Stimulated activated CD8-positive, alpha-beta memory T cell treated with anti-CD3 and anti-CD28 coated beads, Interleukin-12 subunit alpha, Interleukin-12 subunit beta, amount 100 ng/mL, for 24 hours (primary cell): ENCODE measurements around the gene NDC1.

ENCODE experiments used
- DNase-seq: peaks from one replicate; pipeline ENCODE4 v3.0.0-alpha.2; 2020; ENCODE audit errors: extremely low read depth

The NDC1 gene

DNA sequence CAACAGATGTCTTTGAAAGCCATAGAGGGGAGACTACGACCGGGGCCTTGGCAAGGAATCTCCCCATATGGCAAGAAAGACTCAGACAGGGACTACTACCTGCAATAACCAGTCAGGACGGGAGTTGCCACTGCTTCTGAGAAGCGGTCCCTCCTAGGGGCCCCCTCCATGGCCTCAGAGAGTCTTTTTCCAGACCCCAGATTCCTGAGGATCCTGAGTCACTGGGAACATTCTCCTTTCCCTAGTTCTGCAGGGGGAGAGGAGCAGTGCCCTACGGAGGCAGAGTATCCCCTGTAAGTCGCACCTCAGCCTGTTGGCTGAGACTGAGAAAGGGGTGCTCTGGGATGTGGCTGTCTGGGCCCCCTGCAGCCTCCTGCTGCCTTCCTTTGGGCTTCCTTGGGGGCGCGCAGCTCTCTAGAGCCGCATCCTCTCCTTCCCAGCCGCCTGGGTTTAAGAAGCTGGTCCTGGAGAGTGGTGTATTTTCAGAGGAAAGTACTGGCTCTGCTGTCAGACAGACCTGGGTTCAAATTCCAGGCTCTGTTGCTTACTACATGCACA is 107.0 kb downstream of the NDC1 start:
- DNase-seq = no peak

DNA sequence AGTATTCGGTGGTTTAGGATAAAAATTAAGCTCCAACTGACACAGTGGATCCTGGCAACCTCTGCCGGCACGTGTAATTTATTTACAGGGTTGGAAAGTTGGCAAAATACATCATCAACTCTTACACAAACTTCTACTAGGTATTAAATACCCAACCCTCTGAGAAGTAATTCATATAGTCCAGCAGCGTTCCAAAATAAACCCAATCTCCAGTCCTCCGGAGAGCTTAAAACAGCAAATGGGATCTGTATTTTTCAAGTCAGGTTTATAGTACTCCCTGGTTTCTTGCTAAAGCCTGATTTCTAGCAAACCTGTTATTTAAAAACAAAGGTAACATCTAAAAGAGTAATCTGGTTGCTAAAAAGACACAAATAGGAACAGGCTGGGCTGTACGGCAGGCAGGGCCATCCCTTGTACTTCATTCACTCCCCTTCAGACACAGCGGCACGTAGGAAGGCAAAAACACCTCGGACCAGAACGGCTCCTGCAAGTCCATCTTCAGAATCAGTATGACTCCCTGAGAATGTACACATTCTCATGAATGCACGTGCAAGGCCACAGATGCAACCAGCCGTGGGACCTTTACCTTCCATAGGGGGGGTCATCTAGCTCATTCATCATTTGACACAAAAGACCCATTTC is 107.8 kb downstream of the NDC1 start:
- no peak for DNase-seq

DNA sequence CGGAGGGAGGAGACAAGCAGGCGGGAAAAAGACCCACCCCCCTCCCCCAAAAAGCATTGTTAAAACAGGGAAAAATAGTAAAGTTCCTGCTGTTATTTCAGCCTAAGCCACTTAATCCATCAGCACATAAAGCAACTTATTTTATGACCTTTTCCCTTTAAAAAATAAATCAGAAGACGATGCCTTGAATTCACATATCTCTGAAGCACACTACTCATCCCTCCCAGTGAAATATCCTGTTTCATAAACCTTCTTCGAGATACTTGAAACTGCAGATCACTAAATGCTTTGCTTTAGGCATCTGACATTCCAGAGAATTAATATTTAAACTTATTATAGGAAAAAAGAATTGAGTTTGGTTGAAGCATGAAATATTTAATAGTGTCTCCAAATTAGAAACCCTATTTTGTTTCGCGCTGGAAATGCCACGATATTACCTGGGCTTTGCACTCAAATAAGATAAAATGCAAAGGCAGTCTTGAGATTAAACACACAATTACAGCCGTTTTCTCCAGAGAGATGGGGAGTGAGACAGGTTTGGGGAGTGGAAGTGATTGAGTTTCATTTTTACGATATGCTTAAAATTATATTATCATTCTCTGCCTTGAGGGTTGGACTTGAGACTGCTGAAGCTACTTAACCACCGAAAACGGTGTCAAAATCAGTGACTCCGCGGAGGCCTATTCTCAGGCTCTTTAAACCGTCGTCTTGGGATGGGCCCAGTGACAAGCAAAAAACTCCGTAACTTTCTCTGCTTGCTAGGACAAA is 108.5 kb downstream of the NDC1 start:
- DNase-seq = no peak

DNA sequence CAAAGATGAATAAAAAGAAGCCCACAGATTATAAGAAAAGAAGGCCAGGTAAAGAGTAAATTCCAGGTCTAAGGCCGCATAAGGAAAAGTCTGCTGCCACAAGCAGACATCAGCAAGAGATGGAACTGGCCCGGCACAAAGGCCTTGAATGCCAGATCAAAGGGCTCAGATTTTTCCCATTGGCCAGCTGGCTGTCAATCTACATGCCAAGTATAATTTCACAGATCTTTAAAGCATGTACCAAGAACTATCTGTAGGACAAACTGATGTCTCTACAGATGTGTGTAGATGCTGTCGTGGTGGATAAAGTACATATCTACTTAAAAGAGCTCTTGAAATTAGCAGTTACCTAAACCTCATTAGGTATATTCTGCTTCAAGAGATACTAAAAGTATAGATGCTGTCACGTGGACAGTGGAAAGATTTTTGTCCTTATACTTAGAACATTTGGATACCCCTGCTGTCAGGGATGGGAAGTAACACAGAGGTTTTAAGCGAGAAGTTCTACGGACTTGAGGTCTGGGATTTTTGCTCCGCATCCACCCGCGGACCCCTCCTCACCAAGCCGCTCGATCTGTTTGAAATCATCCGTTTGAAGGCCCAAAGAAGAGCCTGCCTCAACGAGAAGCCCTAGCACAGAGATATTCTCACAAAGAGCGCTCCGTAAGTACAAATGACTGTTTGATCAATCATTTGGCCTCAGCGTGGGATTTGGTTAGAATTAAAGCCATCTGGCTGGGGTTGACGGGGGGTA is 109.2 kb downstream of the NDC1 start:
- DNase-seq = no peak

DNA sequence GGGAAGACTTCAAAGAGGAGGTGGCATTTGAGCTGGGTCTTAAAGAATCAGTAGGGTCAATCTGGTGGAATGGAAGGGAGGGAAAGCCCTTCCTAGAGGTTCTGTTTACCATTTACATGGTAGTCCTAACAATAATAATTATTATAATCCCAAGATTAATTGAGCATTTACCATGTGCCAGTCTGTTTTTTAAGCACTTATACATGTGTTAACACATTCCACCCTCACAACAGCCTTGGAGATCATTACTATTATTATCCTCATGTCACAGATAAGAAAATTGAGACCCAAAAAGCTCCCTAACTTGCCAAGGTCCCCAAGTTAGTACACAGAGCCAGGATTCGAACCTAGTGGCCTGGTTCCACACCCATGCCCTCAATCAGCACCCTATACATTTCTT is 109.9 kb downstream of the NDC1 start:
- DNase-seq = no peak

DNA sequence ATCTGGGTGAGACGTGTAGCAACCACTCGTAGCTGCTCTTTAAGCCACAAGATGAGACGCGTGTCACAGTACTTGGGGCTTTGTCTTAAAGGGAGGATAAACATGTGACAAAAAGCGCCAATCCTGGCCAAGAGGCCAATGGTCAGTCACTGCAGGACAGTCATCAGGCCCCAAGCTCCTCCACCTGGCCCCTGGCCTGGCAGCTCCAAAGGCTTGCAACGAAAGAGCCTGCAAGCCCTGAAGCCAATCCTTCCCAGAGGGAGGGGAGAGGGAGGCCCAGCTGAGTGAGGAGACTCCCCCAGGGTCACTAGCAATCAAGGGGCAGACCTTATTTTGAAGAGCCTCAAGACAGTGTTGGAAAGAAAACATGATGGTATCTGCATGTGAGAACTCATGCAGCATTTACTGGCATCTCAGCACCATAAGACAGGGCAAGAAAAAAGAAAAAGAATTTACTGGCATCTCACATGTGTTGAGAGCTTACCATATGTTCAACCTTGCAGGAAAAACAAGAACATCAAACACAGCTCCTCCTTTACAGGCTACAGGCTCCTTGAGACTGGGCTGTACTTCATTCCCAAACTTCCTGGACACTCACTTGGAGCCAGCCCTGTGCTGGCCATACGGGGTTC is 110.5 kb downstream of the NDC1 start:
- no peak for DNase-seq

DNA sequence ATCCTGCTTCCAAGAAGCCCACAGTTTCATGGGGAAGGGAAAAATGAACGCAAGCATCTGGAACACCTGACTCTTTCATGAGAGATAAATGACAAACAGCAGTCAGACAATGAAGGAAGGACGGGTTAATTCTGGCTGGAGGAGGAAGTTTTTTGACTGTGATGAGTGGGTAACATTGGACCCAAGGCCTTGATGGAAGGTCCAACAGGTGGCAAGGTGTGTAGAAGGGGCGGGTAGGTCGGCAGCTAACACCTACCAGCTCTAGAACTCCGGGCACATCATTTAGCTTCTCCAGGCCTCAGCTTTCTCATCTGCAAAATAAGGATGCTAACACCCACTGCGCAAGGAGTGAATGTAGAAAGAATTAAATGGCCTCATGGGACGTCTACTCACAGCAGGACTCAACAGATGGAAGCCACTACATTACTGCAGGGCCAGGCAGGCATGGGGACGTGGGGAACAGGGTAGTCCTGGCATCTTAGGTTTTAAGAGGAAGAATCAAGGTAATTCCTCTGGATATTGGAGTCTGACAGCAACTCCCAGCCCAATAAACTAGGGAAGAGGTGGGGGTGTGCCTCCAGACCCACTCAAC is 112.0 kb downstream of the NDC1 start:
- DNase-seq = no peak

DNA sequence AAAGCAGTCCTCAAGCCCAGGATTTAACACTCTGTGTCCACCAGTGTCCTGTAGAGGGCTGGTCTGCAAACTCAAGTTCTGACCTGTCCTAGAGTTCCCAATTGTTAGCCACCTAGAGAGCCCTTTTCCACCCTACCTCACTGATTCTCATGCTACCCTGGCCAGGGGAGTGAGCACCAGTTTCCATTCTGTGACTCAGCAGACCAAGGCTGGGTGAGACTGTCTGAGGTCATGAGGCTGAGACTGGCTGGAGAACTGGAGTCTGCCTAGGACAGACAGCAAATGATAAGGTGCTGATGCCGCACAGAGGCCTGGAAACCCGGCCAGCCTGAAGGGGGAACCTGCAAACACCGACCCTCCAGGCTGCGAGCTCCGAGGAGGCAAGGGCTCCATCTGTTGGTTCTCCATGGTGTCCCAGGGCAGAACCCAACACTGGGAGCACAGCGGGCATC is 112.8 kb downstream of the NDC1 start:
- no peak for DNase-seq

DNA sequence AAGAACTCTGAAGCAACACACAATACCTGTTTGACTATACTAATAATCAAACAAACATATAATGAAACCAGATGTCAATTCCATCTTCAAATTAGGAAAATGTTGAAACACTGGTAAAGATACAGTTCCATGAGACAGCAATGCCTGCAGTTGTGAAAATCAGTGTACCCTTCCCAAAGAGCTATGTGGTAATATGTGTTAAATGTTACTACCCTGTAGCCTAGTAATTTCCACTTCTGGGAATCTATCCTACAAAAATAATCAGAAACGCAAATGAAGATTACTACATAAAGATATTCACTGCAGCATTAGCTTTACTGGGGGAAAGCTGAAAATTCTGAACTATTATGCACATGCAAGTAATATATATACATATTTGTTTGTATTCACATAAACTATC is 116.1 kb downstream of the NDC1 start:
- DNase-seq = no peak

DNA sequence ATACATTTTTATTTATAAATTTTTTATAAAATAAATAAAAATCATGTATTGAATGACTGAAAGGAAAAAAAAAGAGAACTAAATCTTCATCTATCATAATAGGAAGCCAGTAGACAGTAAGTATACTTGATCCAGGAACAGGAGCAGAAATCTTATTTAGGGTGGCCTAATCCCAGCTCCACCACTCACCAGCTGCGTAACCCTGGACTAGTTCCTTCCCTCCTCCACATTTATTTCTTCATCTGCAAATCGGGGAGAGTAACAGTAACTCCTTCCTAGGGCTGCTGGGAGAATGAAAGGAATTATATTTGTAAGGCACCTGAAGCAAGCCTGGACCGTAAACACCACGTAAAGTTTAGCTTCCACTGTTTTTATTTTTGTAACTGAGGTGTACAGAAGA is 117.0 kb downstream of the NDC1 start:
- DNase-seq = no peak

DNA sequence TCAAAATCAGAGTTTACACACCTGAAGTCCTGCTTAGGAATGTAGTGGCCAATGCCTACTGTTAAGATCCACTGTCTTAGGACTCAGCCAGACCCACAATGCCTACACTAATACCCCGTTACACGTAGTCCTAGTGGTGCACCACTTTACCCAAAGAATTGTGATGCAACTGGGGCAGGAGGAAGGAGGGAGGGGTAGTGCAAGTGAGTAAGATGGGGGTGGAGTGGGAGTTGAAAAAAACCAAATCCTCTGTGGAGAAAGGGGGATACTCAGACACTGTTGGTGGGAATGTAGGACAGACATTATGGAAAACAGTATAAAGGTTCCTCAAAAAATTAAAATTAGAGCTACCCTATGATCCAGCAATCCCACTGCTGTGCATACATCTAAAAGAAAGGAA is 118.6 kb downstream of the NDC1 start:
- DNase-seq = no peak

DNA sequence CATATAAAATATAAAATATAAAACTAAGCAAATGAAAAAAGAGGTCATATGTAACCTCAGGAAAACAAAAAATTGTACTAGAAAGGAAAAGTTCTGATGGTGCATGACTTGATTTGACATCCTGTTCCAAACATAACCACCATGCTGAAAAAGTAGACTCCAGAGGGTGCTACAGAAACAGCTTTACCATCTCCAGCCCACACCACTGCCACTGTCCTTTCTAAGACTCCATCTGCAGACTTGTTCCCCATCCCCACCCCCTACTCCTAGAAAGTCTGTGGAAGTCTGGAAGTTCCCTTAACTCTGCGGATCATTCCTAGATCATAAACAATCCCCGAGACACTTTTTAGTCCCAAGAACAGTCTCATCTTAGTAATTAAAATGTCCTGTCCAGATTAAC is 119.7 kb downstream of the NDC1 start:
- DNase-seq = no peak

DNA sequence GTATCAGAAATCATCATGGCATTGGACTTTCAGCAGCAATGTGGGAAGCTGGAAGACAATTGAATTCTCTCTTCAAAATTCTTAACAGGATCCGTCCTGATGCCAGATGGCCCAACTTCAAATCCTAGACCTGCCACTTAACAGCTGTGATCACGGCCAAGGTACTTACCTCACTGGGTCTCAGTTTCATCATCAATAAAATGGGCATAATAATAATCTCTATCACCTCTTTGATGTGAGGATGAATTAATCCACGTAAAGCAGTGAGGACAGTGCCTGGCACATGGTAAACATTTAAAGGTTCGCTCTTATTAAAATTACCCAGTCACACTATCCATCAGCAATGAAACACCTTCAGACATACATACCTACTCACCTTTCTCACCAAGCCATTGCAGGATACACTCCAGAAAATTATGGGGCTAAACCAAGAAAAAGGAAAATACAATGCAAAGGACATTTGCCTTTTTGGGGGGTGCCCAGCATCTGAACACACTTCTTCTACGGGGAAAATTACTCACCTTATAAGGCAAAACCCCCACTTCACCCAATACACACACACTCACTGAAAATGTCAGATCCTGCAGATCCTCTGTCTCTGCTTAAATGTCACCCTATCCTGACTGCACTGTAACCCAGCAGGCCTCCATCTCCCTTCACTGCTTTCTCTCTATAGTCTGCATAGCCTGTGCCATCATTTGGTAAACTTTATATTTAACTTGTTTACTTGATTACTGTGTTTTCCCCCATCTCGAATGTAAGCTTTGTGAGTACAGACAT is 120.9 kb downstream of the NDC1 start:
- no peak for DNase-seq

DNA sequence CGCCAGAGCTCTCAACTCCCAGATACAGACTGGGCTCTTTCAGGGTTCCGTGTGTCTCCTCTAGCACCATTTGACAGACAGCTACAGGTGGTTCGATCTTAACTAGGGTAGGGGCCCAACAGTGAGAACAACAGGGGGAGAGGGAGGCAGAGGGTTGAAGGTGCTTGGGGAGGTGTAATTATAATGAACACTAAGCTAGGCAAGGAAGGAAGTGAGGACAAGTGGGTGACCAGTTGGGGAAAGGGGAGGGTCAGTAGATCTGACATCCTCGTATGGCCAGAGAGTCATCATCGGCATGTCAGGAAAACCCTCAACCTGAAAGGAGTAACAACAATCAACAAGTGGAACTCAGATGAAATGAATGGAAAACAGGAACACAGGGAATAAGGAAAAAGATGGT is 121.9 kb downstream of the NDC1 start:
- DNase-seq = no peak

DNA sequence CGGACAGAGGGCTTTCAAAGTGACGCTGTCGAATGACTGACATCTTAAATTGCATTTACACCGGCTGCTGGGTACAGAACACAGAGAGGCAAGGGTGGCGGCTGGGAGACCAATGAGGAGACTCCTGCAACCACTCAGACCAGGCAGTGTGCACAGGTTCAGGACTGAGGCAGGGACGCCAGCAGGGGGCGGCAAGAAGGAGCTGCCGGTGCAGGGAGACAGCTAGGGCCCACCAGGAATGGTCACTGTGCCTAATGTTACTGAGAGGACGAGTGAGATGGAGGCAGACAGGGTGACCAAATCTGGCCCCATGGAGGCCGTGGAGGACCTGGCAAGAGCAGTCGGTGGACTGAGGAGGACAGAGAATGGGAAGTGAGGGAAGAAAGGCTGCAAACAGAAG is 122.6 kb downstream of the NDC1 start:
- no peak for DNase-seq
